ENCODE results near the gene ZFX.

DNA sequence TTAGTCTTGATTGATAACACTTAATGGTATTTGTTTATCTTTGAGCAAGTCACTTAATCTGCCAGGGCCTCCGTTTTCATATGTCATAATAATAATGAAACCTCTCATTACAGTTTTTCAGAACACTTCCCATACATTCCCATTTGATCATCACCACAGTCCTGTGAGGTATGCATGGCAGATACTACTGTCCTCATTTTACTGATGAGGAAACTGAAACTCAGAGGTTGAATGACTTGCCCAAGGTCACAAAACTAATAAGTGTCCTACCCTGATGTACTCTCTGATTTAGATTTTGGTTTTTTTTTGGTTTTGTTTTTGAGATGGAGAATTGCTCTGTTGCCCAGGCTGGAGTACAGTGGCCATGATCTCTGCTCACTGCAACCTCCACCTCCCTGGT, 25.7 kb downstream of the ZFX start:
- TF ChIP-seq, protein P1, sequence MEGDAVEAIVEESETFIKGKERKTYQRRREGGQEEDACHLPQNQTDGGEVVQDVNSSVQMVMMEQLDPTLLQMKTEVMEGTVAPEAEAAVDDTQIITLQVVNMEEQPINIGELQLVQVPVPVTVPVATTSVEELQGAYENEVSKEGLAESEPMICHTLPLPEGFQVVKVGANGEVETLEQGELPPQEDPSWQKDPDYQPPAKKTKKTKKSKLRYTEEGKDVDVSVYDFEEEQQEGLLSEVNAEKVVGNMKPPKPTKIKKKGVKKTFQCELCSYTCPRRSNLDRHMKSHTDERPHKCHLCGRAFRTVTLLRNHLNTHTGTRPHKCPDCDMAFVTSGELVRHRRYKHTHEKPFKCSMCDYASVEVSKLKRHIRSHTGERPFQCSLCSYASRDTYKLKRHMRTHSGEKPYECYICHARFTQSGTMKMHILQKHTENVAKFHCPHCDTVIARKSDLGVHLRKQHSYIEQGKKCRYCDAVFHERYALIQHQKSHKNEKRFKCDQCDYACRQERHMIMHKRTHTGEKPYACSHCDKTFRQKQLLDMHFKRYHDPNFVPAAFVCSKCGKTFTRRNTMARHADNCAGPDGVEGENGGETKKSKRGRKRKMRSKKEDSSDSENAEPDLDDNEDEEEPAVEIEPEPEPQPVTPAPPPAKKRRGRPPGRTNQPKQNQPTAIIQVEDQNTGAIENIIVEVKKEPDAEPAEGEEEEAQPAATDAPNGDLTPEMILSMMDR (IDR thresholded peaks at IDR 0.05): no peak
- TF ChIP-seq POLR2A (IDR thresholded peaks at IDR 0.05): no peak

Measured in heart left ventricle (tissue), 13 donors.